Measurements from ENCODE around the gene ACO1. TPM values are rescaled to one million over a fixed set of nuclear protein-coding genes. Genes with fewer than 3 reads are reported as not detected.

ACO1 gene
- total RNA-seq, 1 experiment from 2014 or later, result 37.3 TPM

GRCh38 chr9:32449969-32450368, 65.5 kb downstream of the ACO1 start:
- Histone ChIP-seq H3K4me3 (no peak overlapping the region), H3K27ac (no peak overlapping the region), H3K9me3 (replicated peaks) (no peaks in the 10 kb centered on the region), H3K27me3 (replicated peaks) (no peaks in the 10 kb centered on the region), H3K4me1 (replicated peaks) (peaks cover 6% of the 10 kb centered on the region; the same call in 1 of the 2 replicates), H3K36me3 (no peaks in the 10 kb centered on the region; the same call in 1 of the 2 replicates)
- no peak for DNase-seq (ENCODE audit: low read depth in 1 of 2, low spot score in 2 of 2)

GRCh38 chr9:32454280-32454679, 69.8 kb downstream of the ACO1 start:
- no peak overlapping the region for H3K4me3 ChIP-seq
- no peaks in the 10 kb centered on the region for H3K9me3 ChIP-seq (replicated peaks)
- DNase-seq (ENCODE audit: low read depth in 1 of 2, low spot score in 2 of 2), result no peak
- H3K27me3 ChIP-seq (replicated peaks), result no peaks in the 10 kb centered on the region
- H3K4me1 ChIP-seq (replicated peaks), result peaks cover 28% of the 10 kb centered on the region
- H3K36me3 ChIP-seq, result no peaks in the 10 kb centered on the region; the same call in 1 of the 2 replicates
- no peak overlapping the region for H3K27ac ChIP-seq

- Histone ChIP-seq H3K4me3 (no peak overlapping the region), H3K27ac (no peak overlapping the region), H3K9me3 (replicated peaks) (no peaks in the 10 kb centered on the region), H3K27me3 (replicated peaks) (no peaks in the 10 kb centered on the region), H3K36me3 (no peaks in the 10 kb centered on the region), H3K4me1 (replicated peaks) (peaks cover 28% of the 10 kb centered on the region)
- DNase-seq (ENCODE audit: low read depth in 1 of 2, low spot score in 2 of 2), result no peak
These were observed 71.3 kb downstream of the ACO1 start for GRCh38 chr9:32455738-32456137.

GRCh38 chr9:32456564-32456963, 72.1 kb downstream of the ACO1 start:
- peak in 1 of 2 experiments; percentile 49 for DNase-seq (ENCODE audit: low read depth in 1 of 2, low spot score in 2 of 2)
- Histone ChIP-seq H3K27ac (peak overlapping the region; percentile 60), H3K27me3 (replicated peaks) (no peaks in the 10 kb centered on the region), H3K36me3 (no peaks in the 10 kb centered on the region), H3K4me1 (replicated peaks) (peaks cover 28% of the 10 kb centered on the region), H3K9me3 (replicated peaks) (no peaks in the 10 kb centered on the region), H3K4me3 (no peak overlapping the region)

GRCh38 chr9:32463500-32464293, 79.3 kb downstream of the ACO1 start:
- Histone ChIP-seq H3K27ac (no peak overlapping the region), H3K4me1 (replicated peaks) (no peaks in the 10 kb centered on the region), H3K9me3 (replicated peaks) (no peaks in the 10 kb centered on the region), H3K27me3 (replicated peaks) (no peaks in the 10 kb centered on the region), H3K36me3 (no peaks in the 10 kb centered on the region), H3K4me3 (no peak overlapping the region)
- no peak for DNase-seq (ENCODE audit: low read depth in 1 of 2, low spot score in 2 of 2)

- Histone ChIP-seq H3K4me1 (replicated peaks) (no peaks in the 10 kb centered on the region), H3K36me3 (no peaks in the 10 kb centered on the region), H3K27me3 (replicated peaks) (no peaks in the 10 kb centered on the region), H3K4me3 (no peak overlapping the region), H3K27ac (no peak overlapping the region), H3K9me3 (replicated peaks) (no peaks in the 10 kb centered on the region)
- no peak for DNase-seq (ENCODE audit: low read depth in 1 of 2, low spot score in 2 of 2)
These were observed 84.3 kb downstream of the ACO1 start for GRCh38 chr9:32468740-32469139.

- DNase-seq (ENCODE audit: low read depth in 1 of 2, low spot score in 2 of 2), result no peak
- H3K4me3 ChIP-seq, result no peak overlapping the region
- H3K36me3 ChIP-seq, result no peaks in the 10 kb centered on the region
- H3K9me3 ChIP-seq (replicated peaks), result no peaks in the 10 kb centered on the region
- no peaks in the 10 kb centered on the region for H3K4me1 ChIP-seq (replicated peaks)
- H3K27me3 ChIP-seq (replicated peaks), result no peaks in the 10 kb centered on the region
- H3K27ac ChIP-seq, result no peak overlapping the region
These were observed 87.9 kb downstream of the ACO1 start for GRCh38 chr9:32472344-32472743.

GRCh38 chr9:32483343-32483742, 98.9 kb downstream of the ACO1 start:
- H3K27ac ChIP-seq, result no peak overlapping the region
- H3K4me3 ChIP-seq, result no peak overlapping the region
- H3K27me3 ChIP-seq (replicated peaks), result no peaks in the 10 kb centered on the region
- H3K9me3 ChIP-seq (replicated peaks), result no peaks in the 10 kb centered on the region
- H3K4me1 ChIP-seq (replicated peaks), result no peaks in the 10 kb centered on the region
- no peaks in the 10 kb centered on the region for H3K36me3 ChIP-seq
- DNase-seq (ENCODE audit: low read depth in 1 of 2, low spot score in 2 of 2), result no peak

- Histone ChIP-seq H3K27ac (no peak overlapping the region), H3K27me3 (replicated peaks) (no peaks in the 10 kb centered on the region), H3K4me1 (replicated peaks) (no peaks in the 10 kb centered on the region), H3K9me3 (replicated peaks) (no peaks in the 10 kb centered on the region), H3K36me3 (no peaks in the 10 kb centered on the region), H3K4me3 (no peak overlapping the region)
- DNase-seq (ENCODE audit: low read depth in 1 of 2, low spot score in 2 of 2), result no peak
These were observed 102.6 kb downstream of the ACO1 start for GRCh38 chr9:32486839-32487562.

GRCh38 chr9:32487981-32488380, 103.5 kb downstream of the ACO1 start:
- no peaks in the 10 kb centered on the region for H3K4me1 ChIP-seq (replicated peaks)
- no peaks in the 10 kb centered on the region for H3K9me3 ChIP-seq (replicated peaks)
- no peaks in the 10 kb centered on the region for H3K36me3 ChIP-seq
- H3K4me3 ChIP-seq, result no peak overlapping the region
- no peak for DNase-seq (ENCODE audit: low read depth in 1 of 2, low spot score in 2 of 2)
- H3K27me3 ChIP-seq (replicated peaks), result no peaks in the 10 kb centered on the region
- no peak overlapping the region for H3K27ac ChIP-seq

- H3K9me3 ChIP-seq (replicated peaks), result no peaks in the 10 kb centered on the region
- no peak for DNase-seq (ENCODE audit: low read depth in 1 of 2, low spot score in 2 of 2)
- H3K4me1 ChIP-seq (replicated peaks), result no peaks in the 10 kb centered on the region
- H3K27ac ChIP-seq, result no peak overlapping the region
- H3K36me3 ChIP-seq, result no peaks in the 10 kb centered on the region
- H3K4me3 ChIP-seq, result no peak overlapping the region
- no peaks in the 10 kb centered on the region for H3K27me3 ChIP-seq (replicated peaks)
These were observed 106.2 kb downstream of the ACO1 start for GRCh38 chr9:32490601-32491000.

GRCh38 chr9:32497921-32498320, 113.5 kb downstream of the ACO1 start:
- no peak overlapping the region for H3K4me3 ChIP-seq
- no peaks in the 10 kb centered on the region for H3K4me1 ChIP-seq (replicated peaks)
- no peak overlapping the region for H3K27ac ChIP-seq
- H3K36me3 ChIP-seq, result no peaks in the 10 kb centered on the region
- no peaks in the 10 kb centered on the region for H3K9me3 ChIP-seq (replicated peaks)
- H3K27me3 ChIP-seq (replicated peaks), result no peaks in the 10 kb centered on the region
- DNase-seq (ENCODE audit: low read depth in 1 of 2, low spot score in 2 of 2), result no peak

GRCh38 chr9:32500768-32501167, 116.3 kb downstream of the ACO1 start:
- Histone ChIP-seq H3K27ac (no peak overlapping the region), H3K27me3 (replicated peaks) (no peaks in the 10 kb centered on the region), H3K4me1 (replicated peaks) (no peaks in the 10 kb centered on the region), H3K36me3 (no peaks in the 10 kb centered on the region), H3K4me3 (no peak overlapping the region), H3K9me3 (replicated peaks) (no peaks in the 10 kb centered on the region)
- DNase-seq (ENCODE audit: low read depth in 1 of 2, low spot score in 2 of 2), result no peak

GRCh38 chr9:32501868-32502267, 117.4 kb downstream of the ACO1 start:
- no peak for DNase-seq (ENCODE audit: low read depth in 1 of 2, low spot score in 2 of 2)
- Histone ChIP-seq H3K27ac (no peak overlapping the region), H3K36me3 (no peaks in the 10 kb centered on the region), H3K9me3 (replicated peaks) (no peaks in the 10 kb centered on the region), H3K4me1 (replicated peaks) (no peaks in the 10 kb centered on the region), H3K27me3 (replicated peaks) (no peaks in the 10 kb centered on the region), H3K4me3 (no peak overlapping the region)

Data from SJSA1 (cell line).